ENCODE data around the gene SRSF11. TPM values are rescaled to one million over a fixed set of nuclear protein-coding genes. Genes with fewer than 3 reads are reported as not detected.
"Not testable (repeated sequence)": the region's sequence is repeated elsewhere in the genome, so short reads cannot be mapped to it uniquely, and the experiment has no call there.

Gene SRSF11, protein sequence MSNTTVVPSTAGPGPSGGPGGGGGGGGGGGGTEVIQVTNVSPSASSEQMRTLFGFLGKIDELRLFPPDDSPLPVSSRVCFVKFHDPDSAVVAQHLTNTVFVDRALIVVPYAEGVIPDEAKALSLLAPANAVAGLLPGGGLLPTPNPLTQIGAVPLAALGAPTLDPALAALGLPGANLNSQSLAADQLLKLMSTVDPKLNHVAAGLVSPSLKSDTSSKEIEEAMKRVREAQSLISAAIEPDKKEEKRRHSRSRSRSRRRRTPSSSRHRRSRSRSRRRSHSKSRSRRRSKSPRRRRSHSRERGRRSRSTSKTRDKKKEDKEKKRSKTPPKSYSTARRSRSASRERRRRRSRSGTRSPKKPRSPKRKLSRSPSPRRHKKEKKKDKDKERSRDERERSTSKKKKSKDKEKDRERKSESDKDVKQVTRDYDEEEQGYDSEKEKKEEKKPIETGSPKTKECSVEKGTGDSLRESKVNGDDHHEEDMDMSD
- total RNA-seq, result 100 to 1,000 TPM; 195 to 227 TPM

- Mint-ChIP-seq H3K36me3 (ENCODE audit: low read depth) (peaks cover 74% of the 10 kb centered on the region), H3K9me3 (no peaks in the 10 kb centered on the region), H3K4me1 (peaks cover 22% of the 10 kb centered on the region), H3K27me3 (no peaks in the 10 kb centered on the region), H3K4me3 (peak within 1 kb of the TSS; percentile 91), H3K27ac (peak within 1 kb of the TSS; percentile 88)
- peak; percentile 95 for ATAC-seq (replicated peaks)
Measured at GRCh38 chr1:70221238-70222121, at the start of gene SRSF11. Gene SRSF11, plus strand, starts transcription at chr1:70221380. Its CDS starts 257 bp downstream, at chr1:70221637.

- Mint-ChIP-seq H3K9me3 (no peaks in the 10 kb centered on the region), H3K27ac (no peak overlapping the region), H3K36me3 (ENCODE audit: low read depth) (peaks cover 78% of the 10 kb centered on the region), H3K4me1 (peaks cover 15% of the 10 kb centered on the region), H3K27me3 (no peaks in the 10 kb centered on the region), H3K4me3 (no peak overlapping the region)
- ATAC-seq (replicated peaks), result peak; percentile 56
Measured at GRCh38 chr1:70171512-70171911, 49.7 kb upstream of the SRSF11 start.

- not testable (repeated sequence) for ATAC-seq (replicated peaks); H3K9me3 Mint-ChIP-seq; H3K27ac Mint-ChIP-seq; H3K4me3 Mint-ChIP-seq; H3K27me3 Mint-ChIP-seq; H3K4me1 Mint-ChIP-seq
- peaks cover 62% of the 10 kb centered on the region for H3K36me3 Mint-ChIP-seq (ENCODE audit: low read depth)
Measured at GRCh38 chr1:70185181-70185580, 36.0 kb upstream of the SRSF11 start.

GRCh38 chr1:70188522-70188921 lies 32.7 kb upstream of the SRSF11 start:
- no peaks in the 10 kb centered on the region for H3K27me3 Mint-ChIP-seq
- H3K36me3 Mint-ChIP-seq (ENCODE audit: low read depth), result peaks cover 48% of the 10 kb centered on the region
- H3K9me3 Mint-ChIP-seq, result no peaks in the 10 kb centered on the region
- no peak overlapping the region for H3K4me3 Mint-ChIP-seq
- peaks cover 10% of the 10 kb centered on the region for H3K4me1 Mint-ChIP-seq
- ATAC-seq (replicated peaks), result no peak
- no peak overlapping the region for H3K27ac Mint-ChIP-seq

GRCh38 chr1:70190180-70190579 lies 31.0 kb upstream of the SRSF11 start:
- peaks cover 10% of the 10 kb centered on the region for H3K4me1 Mint-ChIP-seq
- no peak for ATAC-seq (replicated peaks)
- no peaks in the 10 kb centered on the region for H3K9me3 Mint-ChIP-seq
- no peak overlapping the region for H3K4me3 Mint-ChIP-seq
- H3K27me3 Mint-ChIP-seq, result no peaks in the 10 kb centered on the region
- H3K36me3 Mint-ChIP-seq (ENCODE audit: low read depth), result peaks cover 38% of the 10 kb centered on the region
- H3K27ac Mint-ChIP-seq, result no peak overlapping the region

GRCh38 chr1:70192446-70192845 lies 28.7 kb upstream of the SRSF11 start:
- not testable (repeated sequence) for H3K27ac Mint-ChIP-seq; H3K27me3 Mint-ChIP-seq; H3K4me3 Mint-ChIP-seq; H3K9me3 Mint-ChIP-seq; ATAC-seq (replicated peaks)
- Mint-ChIP-seq H3K36me3 (ENCODE audit: low read depth) (peaks cover 20% of the 10 kb centered on the region), H3K4me1 (peaks cover 10% of the 10 kb centered on the region)

DNA sequence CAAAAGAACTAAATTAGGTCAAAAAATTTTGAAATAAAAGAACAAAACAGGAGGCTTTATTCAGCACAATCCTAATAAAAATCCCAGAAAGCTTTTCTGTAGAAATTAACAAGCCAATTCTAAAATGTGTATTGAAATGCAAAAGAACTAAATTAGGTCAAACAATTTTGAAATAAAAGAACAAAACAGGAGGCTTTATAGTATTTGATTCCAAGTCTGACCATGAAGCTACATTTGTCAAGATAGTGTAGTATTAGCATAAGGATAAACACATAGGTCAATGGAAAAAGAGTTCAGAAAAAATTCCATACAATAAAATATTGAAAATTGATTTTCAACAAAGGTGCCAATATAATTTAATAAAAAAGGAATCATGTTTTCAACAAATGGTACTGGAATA lies 26.6 kb upstream of the SRSF11 start:
- Mint-ChIP-seq H3K27me3 (no peaks in the 10 kb centered on the region), H3K4me3 (no peak overlapping the region), H3K27ac (no peak overlapping the region), H3K36me3 (ENCODE audit: low read depth) (peaks cover 4% of the 10 kb centered on the region), H3K4me1 (peaks cover 10% of the 10 kb centered on the region), H3K9me3 (no peaks in the 10 kb centered on the region)
- ATAC-seq (replicated peaks), result no peak

DNA sequence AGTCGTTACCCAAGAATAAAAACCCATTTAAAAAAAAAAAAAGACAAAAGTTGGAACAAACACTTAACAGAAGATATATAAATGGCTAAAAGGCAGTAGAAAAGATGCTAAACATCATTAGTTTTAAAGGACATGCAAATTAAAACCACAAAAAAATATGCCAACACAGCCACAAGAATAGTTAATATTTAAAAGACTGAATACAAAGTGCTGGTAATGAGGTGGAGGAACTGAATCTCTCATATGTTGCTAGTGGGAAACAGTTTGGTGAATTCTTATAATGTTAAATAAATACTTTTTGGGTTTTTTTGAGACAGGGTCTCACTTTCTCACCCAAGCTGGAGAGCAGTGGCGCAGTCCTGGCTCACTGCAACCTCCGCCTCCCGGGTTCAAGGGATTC lies 25.8 kb upstream of the SRSF11 start:
- ATAC-seq (replicated peaks), result no peak

DNA sequence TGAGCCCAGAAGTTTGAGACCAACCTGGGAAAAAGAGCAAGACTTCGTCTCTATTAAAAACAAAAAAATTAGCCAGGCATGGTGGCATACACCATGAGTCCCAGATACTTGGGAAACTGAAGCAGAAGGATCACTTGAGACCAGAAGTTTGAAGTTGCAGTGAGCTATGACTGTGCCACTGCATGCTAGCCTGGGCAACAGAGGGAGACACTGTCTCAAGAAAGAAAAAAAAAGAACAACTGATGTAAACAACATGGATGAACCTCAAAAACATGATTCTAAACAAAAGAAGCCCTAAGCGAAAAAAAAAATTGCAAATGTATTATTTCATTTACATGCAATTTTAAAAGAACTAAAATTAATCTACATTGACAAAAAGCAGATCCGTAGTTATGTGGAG lies 24.8 kb upstream of the SRSF11 start:
- Mint-ChIP-seq H3K36me3 (ENCODE audit: low read depth) (peaks cover 10% of the 10 kb centered on the region), H3K27me3 (no peaks in the 10 kb centered on the region), H3K4me1 (peaks cover 6% of the 10 kb centered on the region), H3K4me3 (no peak overlapping the region), H3K27ac (no peak overlapping the region), H3K9me3 (no peaks in the 10 kb centered on the region)
- no peak for ATAC-seq (replicated peaks)

More for the DNA sequence above, 25.8 kb upstream of the SRSF11 start:
- Mint-ChIP-seq H3K27me3 (no peaks in the 10 kb centered on the region), H3K27ac (no peak overlapping the region), H3K9me3 (no peaks in the 10 kb centered on the region), H3K4me1 (peaks cover 10% of the 10 kb centered on the region), H3K4me3 (no peak overlapping the region), H3K36me3 (ENCODE audit: low read depth) (peaks cover 5% of the 10 kb centered on the region)

DNA sequence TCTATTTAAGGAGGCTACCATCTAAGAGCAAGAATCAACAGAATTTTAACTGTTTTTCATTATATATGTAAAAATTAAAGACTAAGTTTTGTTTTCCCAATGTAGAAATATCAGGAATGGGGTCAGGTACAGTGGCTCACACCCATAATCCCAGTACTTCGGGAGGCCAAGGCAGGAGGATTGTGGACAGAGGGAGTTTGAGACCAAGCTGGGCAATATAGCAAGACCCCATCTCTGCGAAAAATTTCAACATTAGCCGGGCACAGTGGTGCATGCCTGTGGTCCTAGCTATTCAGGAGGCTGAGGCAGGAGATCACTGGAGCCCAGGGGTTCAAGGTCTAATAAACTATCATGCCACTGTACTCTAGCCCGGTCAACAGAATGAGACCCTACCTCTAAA lies 21.1 kb upstream of the SRSF11 start:
- Mint-ChIP-seq H3K9me3 (no peaks in the 10 kb centered on the region), H3K27ac (no peak overlapping the region), H3K4me3 (no peak overlapping the region), H3K36me3 (ENCODE audit: low read depth) (peaks cover 6% of the 10 kb centered on the region), H3K27me3 (no peaks in the 10 kb centered on the region), H3K4me1 (peaks cover 19% of the 10 kb centered on the region)
- ATAC-seq (replicated peaks), result no peak

GRCh38 chr1:70202173-70202758 lies 18.9 kb upstream of the SRSF11 start:
- Mint-ChIP-seq H3K4me1 (peaks cover 19% of the 10 kb centered on the region), H3K36me3 (ENCODE audit: low read depth) (peaks cover 22% of the 10 kb centered on the region), H3K27me3 (no peaks in the 10 kb centered on the region), H3K9me3 (no peaks in the 10 kb centered on the region), H3K4me3 (no peak overlapping the region), H3K27ac (no peak overlapping the region)
- no peak for ATAC-seq (replicated peaks)

DNA sequence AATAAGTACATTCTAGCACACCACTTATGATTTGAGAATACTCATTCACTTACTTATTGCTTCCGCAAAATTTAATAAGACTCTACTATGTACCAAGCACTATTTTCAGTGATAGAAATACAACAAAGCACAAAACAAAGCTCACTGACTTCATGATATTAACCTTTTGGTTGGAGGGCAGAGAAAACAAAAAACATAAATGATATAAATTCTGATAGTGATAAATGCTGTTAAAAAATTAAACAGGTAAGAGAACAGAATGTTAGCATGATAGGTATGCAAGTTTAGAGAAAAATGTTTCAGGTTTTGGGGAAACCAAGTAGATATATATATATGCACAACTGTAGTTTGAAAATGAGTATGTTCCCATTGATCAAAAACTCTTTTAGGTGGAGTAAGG lies 17.0 kb upstream of the SRSF11 start:
- Mint-ChIP-seq H3K4me3 (peak overlapping the region; percentile 96), H3K36me3 (ENCODE audit: low read depth) (peaks cover 41% of the 10 kb centered on the region), H3K27ac (peak overlapping the region; percentile 99), H3K9me3 (no peaks in the 10 kb centered on the region), H3K4me1 (peaks cover 26% of the 10 kb centered on the region), H3K27me3 (no peaks in the 10 kb centered on the region)
- no peak for ATAC-seq (replicated peaks)

DNA sequence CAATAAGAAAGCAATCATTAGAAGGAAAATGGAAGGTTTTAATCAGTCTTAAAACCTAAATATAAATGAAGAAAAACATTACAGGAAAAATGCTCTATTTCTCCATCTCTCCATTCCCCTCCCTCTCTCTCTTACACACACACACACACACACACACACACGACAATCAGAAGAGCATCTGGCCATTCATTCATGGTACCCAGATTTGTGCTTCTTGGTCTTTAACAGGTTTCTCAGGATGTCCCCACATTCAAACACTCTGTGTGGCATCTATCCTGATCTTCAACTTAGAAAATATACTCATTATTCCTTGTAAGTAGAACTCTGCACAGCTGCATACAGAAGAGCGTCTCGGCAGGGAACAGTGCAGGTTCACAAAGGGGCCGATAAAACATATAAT lies 16.6 kb upstream of the SRSF11 start:
- Mint-ChIP-seq H3K4me3 (peak overlapping the region; percentile 96), H3K4me1 (peaks cover 28% of the 10 kb centered on the region), H3K9me3 (no peaks in the 10 kb centered on the region), H3K36me3 (ENCODE audit: low read depth) (peaks cover 46% of the 10 kb centered on the region), H3K27ac (peak overlapping the region; percentile 99), H3K27me3 (no peaks in the 10 kb centered on the region)
- ATAC-seq (replicated peaks), result no peak

DNA sequence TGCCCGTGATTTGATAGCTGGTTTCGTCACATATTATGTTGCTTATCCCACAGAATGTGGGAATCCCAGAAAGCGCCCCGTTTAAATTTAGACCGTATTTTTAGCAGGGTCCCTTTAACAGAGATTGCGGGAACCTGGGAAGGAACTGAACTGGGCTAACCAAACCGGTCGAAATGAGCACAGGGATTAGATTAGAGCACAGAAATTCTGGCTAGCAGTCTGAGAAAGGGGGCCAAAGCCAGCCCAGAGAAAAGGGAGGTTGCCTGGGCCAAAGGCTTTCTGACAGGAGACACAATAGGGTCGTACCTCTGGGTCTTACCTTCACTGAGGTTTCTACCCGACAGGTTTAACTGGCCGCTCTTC lies 16.1 kb upstream of the SRSF11 start:
- Mint-ChIP-seq H3K27me3 (no peaks in the 10 kb centered on the region), H3K27ac (peak overlapping the region; percentile 99), H3K4me3 (peak overlapping the region; percentile 96), H3K4me1 (peaks cover 32% of the 10 kb centered on the region), H3K36me3 (ENCODE audit: low read depth) (peaks cover 50% of the 10 kb centered on the region), H3K9me3 (no peaks in the 10 kb centered on the region)
- peak; percentile 43 for ATAC-seq (replicated peaks)
